Panc1 (cell line): Measurements from ENCODE around the gene ABCB4.

Source experiments
- POLR2AphosphoS5 ChIP-seq: IDR thresholded peaks from 2 replicates; pipeline ENCODE4 v1.6.1; 2012; ENCODE audit warnings: mild to moderate bottlenecking, low read depth, low read length, moderate library complexity
- TCF7L2 ChIP-seq: IDR thresholded peaks from 2 replicates; pipeline ENCODE4 v1.6.1; 2011; ENCODE audit warnings: mild to moderate bottlenecking, low read depth, low read length, inconsistent platforms
- TF ChIP-seq, protein P1 (sequence below): fragments of 450-650 bp; IDR thresholded peaks from 2 replicates; pipeline ENCODE4 v1.5.1; 2017; ENCODE audit warnings: mild to moderate bottlenecking

DNA sequence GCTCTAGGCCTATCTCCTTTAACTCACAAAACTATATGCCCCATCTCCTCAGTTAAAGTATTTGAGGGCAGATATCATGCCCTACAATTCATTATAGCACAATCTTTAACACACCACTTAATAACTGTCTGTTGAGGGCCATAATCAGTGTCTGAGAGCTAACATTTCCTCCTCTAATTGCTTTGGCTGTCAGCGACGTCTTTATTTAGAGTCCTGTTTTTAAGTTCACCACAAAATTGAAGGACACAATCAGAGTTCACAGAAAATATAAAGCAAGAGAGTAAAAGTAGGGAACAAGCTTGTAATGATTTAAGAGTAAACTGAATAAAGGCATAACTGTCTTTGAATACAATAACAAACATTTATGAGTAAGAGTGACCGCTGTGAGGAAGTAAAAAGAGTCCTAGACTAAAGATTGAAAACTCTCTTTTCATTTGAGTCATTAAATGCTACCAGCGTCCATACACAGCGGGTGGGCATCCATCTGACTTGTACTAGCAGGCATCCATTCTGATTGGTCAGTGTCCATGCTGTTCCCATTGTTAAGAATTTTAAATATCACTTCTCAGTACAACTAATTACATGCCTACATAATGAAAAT lies 38.4 kb upstream of the ABCB4 start:
- TF ChIP-seq, protein P1, sequence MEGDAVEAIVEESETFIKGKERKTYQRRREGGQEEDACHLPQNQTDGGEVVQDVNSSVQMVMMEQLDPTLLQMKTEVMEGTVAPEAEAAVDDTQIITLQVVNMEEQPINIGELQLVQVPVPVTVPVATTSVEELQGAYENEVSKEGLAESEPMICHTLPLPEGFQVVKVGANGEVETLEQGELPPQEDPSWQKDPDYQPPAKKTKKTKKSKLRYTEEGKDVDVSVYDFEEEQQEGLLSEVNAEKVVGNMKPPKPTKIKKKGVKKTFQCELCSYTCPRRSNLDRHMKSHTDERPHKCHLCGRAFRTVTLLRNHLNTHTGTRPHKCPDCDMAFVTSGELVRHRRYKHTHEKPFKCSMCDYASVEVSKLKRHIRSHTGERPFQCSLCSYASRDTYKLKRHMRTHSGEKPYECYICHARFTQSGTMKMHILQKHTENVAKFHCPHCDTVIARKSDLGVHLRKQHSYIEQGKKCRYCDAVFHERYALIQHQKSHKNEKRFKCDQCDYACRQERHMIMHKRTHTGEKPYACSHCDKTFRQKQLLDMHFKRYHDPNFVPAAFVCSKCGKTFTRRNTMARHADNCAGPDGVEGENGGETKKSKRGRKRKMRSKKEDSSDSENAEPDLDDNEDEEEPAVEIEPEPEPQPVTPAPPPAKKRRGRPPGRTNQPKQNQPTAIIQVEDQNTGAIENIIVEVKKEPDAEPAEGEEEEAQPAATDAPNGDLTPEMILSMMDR: no peak
- TF ChIP-seq POLR2AphosphoS5 (no peak), TCF7L2 (no peak)
